ENCODE data around the gene SAFB.
A peak's percentile ranks its signal among the peaks of the same experiment; 100 is the strongest.

DNA sequence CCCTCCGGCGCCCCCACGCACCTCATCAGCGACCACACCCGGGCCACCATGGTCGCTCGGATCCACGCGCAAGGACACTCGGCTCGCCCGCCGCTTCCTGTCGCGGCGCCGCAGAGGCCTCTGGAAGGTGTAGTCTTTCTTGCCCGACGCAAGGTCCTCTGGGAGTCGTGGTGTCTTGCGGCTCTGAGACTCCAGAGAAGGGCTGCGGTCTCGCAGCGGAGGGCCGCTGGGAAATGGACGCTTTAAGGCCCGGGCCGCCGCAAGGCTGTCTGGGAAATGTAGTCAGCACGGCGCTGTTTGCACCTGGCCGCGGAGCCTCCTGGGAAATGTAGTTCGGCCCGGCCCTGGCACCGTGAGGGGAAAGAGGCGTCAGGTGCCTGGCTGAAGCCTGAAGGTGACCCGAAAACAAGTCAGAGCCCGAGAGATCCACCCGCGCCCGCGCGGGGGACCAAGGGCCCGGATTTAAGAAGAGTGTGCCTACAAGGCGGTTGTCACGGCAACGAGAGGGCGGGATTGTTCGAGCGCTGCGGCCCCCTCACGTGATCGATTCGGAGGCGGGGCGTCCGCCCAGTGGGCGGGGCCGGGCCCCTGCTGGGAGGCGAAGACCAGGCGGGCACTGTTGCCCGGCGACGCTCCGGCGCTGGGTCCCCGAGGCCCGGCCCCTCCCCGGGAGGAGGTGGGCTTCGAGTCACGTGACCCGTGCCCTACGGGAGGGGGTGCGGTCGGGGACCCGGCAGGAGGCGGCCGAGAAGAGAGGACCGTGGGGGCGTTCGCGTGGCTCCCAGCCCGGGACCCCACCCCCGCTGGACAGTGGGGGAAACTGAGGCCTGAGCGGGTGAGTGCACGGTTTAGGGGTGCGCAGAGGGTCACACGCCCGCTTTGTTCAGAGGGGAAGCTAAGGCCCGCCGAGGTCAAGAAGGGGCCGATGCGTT is 57.8 kb downstream of the SAFB start, which contains the start of the genes HSD11B1L and MICOS13:
- TF ChIP-seq POLR2AphosphoS5 (IDR thresholded peaks at IDR 0.05; ENCODE audit: low read depth, low read length): peak; percentile 64
- TF ChIP-seq POLR2A (IDR thresholded peaks at IDR 0.05; ENCODE audit: low read depth, low read length): peak; percentile 85
- TF ChIP-seq TAF1 (IDR thresholded peaks at IDR 0.05; ENCODE audit: borderline replicate concordance, low read depth, low read length): 0 out of 2 replicates have a peak, but pooled peaks have one; percentile 46
